GM18511 (cell line): Measurements from ENCODE around the gene NF1.
"Not testable (repeated sequence)": the region's sequence is repeated elsewhere in the genome, so short reads cannot be mapped to it uniquely, and the experiment has no call there.

Source experiments
- ATAC-seq: cut with Tn5 transposase; IDR thresholded peaks from one replicate; pipeline ENCODE4 v1.9.1; 2021; ENCODE audit warnings: mild to moderate bottlenecking, moderate library complexity; ENCODE audit not compliant: unreplicated experiment

Gene NF1

GRCh38 chr17:31094600-31095235 lies at the start of gene NF1:
Gene NF1, plus strand, starts transcription at chr17:31094977. Its CDS starts 333 bp downstream, at chr17:31095310.
- ATAC-seq, result peak; percentile 80

GRCh38 chr17:31046856-31047425 lies 47.8 kb upstream of the NF1 start:
- not testable (repeated sequence) for ATAC-seq

- ATAC-seq, result no peak
These were observed 46.6 kb upstream of the NF1 start for GRCh38 chr17:31048142-31048541.

- ATAC-seq, result no peak
These were observed 46.0 kb upstream of the NF1 start for GRCh38 chr17:31048780-31049179.

GRCh38 chr17:31050948-31051347 lies 43.8 kb upstream of the NF1 start:
- ATAC-seq, result no peak

GRCh38 chr17:31051506-31051905 lies 43.3 kb upstream of the NF1 start:
- ATAC-seq, result no peak

GRCh38 chr17:31052187-31052889 lies 42.4 kb upstream of the NF1 start:
- ATAC-seq, result no peak

- no peak for ATAC-seq
These were observed 41.7 kb upstream of the NF1 start for GRCh38 chr17:31053071-31053470.

- no peak for ATAC-seq
These were observed 40.0 kb upstream of the NF1 start for GRCh38 chr17:31054761-31055160.

GRCh38 chr17:31058976-31059375 lies 35.8 kb upstream of the NF1 start:
- ATAC-seq, result no peak

- ATAC-seq, result no peak
These were observed 33.8 kb upstream of the NF1 start for GRCh38 chr17:31060791-31061550.

- ATAC-seq, result no peak
These were observed 33.1 kb upstream of the NF1 start for GRCh38 chr17:31061678-31062077.

- no peak for ATAC-seq
These were observed 32.4 kb upstream of the NF1 start for GRCh38 chr17:31062346-31062745.

GRCh38 chr17:31064707-31065106 lies 30.1 kb upstream of the NF1 start:
- no peak for ATAC-seq

GRCh38 chr17:31067691-31068184 lies 27.0 kb upstream of the NF1 start:
- no peak for ATAC-seq

- no peak for ATAC-seq
These were observed 26.5 kb upstream of the NF1 start for GRCh38 chr17:31068291-31068690.

- ATAC-seq, result no peak
These were observed 22.6 kb upstream of the NF1 start for GRCh38 chr17:31072186-31072585.

- no peak for ATAC-seq
These were observed 21.4 kb upstream of the NF1 start for GRCh38 chr17:31073411-31073810.

- ATAC-seq, result no peak
These were observed 19.8 kb upstream of the NF1 start for GRCh38 chr17:31074772-31075555.

- ATAC-seq, result no peak
These were observed 16.5 kb upstream of the NF1 start for GRCh38 chr17:31078290-31078689.

- no peak for ATAC-seq
These were observed 15.0 kb upstream of the NF1 start for GRCh38 chr17:31079731-31080130.
